Dedifferentiated amniotic fluid mesenchymal stem cell (primary cell): ENCODE measurements around the gene RWDD3.

Experiments
- DNase-seq: peaks from one replicate; pipeline ENCODE4 v3.0.0-alpha.2; 2016; ENCODE audit errors: extremely low spot score

The RWDD3 gene, protein sequence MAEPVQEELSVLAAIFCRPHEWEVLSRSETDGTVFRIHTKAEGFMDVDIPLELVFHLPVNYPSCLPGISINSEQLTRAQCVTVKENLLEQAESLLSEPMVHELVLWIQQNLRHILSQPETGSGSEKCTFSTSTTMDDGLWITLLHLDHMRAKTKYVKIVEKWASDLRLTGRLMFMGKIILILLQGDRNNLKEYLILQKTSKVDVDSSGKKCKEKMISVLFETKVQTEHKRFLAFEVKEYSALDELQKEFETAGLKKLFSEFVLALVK

DNA sequence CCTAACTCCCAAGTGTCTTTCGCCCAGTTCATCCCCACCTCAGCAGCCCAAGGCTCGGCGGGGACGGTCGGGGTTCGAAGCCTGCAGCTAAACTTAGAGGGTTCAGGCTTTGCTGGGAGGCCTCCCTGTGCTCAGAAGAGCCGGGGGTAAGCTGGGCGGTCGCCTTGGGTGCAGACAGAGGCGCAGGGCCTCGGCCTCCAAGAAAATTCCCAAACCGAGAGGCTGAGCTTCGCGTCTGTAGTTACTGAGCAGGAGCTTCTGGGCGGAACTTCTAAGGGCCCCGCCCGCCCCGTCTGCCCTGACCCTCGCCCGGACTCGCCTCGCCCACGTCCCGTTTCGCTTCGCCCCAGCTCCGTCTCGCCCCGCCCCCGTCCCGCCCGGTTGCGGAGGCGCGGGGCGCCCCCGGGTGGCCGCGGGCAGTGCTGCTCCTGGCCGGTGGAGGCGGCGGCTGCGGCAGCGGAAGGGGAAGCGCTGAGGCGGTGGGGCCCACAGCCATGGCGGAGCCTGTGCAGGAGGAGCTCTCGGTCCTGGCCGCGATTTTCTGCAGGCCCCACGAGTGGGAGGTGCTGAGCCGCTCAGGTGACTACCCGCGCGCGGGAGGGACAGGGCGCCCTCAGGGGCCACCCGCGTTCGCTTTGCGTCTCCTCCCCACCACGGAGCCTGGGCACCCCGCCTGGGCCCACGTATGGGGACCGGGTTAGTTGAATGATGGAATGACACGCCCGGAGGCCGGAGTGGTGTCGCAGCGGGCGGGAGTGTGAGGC lies at the start of gene RWDD3:
RWDD3 (plus strand) TSS at position 474 of the 764 bp plus-strand sequence; CDS start at position 495, 21 bp downstream.
- peak; percentile 91 for DNase-seq

DNA sequence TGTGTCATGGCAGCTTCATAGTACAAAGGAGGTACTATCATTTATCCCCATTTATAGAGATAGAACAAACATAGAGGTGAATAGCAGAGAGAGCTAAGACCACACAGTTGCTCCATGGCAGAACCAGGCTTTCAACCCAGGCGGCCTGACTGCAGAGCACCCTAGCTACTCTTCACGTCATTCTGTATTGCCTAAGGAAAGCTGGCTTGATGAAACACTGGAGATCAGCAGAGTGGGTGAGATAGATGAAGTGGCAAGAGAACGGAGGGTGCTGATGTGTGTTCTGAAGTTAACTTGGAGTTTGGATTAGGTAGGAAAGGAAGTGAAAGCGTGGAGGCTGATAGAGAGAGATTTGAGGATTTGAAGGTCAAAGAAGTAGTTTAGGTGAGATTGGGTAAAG lies 47.9 kb upstream of the RWDD3 start:
- DNase-seq = no peak

DNA sequence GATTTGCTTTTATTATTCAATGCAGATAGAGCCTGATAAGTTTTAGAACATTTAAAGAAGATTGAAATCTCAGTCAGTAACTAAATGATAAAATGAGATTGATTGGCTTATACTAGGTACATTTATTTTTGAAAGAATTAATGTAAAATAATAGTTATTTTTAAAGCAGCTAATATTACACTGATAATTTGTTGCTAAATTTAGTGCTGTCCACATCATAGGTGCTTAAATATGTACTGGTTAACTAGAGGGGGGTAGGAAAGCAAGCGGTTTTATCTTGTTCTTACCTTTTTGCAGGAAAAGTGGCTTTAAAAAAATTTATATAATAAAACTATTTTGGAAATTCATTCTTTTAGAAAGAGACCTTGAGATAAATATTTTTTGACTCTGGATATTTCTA lies 40.4 kb upstream of the RWDD3 start:
- DNase-seq = no peak

DNA sequence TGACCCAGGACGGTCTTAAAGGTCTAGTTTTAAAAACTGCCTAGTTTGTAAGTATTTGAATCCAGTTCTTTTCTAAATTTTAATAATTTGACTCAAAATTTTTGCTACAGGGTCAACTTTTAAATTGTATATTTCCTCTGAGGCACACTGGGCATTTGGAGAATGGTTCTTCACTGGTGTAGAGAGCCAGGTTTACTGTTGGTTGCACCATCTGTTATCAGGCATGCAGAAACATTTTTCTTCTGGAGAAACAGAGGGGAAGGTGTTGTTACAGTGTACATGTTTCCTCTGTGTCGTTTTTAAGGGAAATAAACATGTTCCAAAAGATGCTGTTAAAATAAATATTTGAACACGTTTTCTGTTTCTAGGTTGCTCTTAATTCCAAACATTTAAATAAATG lies 39.0 kb upstream of the RWDD3 start:
- no peak for DNase-seq

DNA sequence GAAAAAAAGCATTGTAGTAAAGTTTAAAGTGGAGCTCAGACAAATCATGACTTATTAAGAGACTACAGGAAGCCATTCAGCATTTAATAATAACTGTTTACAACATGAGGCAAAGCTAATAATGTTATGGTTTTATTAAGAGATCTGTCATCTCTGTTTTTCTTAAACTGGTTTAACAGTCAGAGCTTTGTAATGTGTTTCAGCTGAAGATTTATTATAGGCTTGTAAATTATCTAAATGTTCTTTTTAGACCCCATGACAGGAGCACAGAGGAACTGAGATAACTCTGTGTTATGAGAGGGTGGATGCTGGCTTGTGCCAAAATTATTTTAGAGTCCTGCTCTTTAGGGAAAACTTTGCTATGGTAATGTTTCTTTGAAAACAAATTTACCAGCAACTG lies 38.0 kb upstream of the RWDD3 start:
- DNase-seq = no peak

DNA sequence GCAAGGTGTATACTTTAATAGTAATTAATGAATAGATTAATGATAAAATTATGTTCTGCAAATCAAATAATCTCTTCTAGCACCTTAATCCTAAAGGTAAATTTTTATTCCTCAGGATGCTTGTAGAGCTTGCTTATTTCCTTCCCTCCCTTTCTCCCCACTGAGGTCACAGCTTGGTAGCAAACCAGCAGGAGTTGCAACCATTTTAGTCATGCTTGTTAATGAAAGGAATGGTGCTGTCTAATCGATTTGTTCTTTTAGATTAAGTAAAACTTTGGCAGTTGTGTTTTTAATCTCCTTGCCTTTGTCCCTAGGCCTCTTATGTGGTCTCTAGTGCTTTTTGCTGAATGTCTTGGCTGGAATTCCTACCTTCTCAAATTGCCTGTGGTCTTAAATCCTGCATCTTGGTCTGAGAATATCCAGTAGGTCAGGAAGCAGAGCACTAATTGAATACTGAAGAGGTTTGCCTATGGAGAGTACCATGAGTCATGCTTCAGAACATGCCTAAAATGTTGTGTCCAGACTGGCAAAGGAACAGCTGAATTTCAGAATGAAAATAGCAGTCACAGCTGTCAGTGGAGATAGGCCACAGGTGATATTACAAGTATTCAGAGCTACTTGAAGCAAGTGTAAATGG lies 36.3 kb upstream of the RWDD3 start:
- no peak for DNase-seq

DNA sequence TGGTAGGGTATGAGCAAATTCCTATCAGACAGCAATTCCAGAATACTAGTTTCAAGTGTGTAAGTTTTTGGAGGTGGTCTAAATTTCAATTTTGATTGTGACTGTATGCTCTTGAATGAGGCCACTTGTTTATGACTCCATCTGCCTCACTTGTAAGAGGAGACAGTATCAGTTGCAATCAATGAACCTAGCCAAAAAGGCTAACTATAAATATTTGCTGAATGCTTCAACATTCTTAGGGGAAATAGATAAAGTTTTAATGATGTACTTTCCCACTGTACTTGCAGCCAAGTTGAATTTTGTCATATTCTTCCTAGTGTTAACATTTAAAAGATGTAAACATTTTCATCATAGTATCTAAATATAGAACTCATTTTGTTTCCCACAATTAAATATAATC lies 32.1 kb upstream of the RWDD3 start:
- DNase-seq = no peak

DNA sequence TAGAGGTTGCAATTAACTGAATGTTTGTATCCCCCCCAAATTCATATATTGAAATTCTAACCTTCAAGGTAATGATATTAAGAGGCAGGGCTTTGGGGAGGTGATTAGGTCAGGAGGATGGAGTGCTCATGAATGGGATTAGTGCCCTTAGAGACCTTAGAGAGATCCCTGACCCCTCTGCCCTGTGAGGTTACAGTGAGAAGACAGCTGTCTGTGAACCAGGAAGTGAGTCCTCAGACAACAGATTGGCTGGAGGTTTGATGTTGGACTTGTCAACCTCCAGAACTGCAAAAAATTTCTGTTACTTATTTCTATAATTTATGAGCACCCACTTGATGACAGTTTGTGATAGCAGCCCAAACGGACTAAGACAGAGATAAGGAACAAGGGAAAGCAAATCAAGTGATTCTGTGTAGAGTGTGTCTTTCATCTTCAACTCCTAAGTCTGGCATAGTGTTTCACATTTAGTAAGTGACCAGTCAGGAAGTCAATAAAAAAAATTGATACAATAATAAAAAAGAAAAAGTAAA lies 30.0 kb upstream of the RWDD3 start:
- no peak for DNase-seq

DNA sequence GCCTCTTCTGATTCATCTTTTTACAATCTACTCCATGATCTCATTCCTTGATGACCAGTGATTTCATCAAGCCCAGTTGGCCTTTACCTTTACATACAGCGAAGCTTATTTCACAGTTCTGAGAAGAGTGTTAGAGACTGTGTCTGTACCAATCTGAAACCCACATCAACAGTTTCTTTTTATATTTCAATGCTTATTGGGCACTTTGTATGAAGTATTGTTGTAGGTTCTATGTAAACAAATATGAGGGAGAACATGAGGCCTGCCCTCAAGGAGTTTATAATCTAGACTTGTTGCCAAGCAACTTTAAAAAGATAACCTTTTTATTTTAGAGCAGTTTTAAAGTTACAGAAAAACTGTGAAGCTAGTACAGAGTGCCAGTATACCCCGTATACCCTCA lies 27.5 kb upstream of the RWDD3 start:
- no peak for DNase-seq

DNA sequence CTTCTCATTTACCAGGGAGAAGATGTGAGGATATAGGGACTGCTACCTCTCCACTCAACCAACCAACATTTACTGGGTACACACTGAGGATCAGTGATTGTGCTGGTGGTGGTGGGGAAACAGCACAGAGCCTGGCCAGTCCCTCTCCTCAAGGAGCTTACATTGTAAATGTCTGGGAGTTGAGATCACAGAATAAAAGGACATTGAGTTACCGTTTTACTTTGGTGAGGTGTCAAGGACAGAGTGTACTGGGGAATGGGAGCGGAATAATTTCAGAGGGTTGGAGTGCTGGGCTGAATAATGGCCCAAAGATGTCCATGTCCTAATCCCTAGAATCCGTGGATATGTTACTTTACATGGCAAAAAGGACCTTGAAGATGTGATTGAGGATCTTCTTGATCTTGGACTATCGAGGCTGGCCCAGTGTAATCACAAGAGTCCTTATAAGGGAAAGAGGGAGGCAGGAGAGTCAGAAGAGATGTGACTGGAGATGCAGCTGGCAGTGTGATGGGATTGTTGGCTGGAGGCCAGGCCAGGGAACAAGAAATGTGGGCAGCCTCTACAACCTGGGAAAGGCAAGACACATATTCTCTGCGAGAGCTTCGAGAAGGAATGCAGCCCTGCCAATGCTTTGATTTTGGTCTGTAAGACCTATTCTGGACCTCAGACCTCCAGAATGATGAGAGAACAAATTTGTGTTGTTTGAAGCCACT lies 26.6 kb upstream of the RWDD3 start:
- no peak for DNase-seq

DNA sequence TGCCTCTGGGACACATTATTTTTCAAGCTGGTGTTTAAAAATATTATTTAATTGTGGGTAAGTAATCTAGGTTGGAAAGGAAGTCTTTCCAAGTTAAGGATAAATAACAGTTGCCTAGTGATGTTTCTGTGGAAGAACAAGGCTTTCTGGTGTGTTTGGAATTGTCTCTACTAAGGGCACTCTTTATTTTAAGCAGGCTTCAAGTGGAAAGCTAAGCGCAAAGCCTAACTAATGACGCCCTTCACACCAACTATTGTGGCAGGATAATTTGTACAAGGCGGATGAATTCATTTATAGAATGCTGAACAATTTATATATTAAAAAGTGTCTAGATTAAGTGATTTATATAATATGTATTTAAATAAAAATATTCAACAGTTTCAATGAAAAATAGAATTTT lies 25.1 kb upstream of the RWDD3 start:
- no peak for DNase-seq

DNA sequence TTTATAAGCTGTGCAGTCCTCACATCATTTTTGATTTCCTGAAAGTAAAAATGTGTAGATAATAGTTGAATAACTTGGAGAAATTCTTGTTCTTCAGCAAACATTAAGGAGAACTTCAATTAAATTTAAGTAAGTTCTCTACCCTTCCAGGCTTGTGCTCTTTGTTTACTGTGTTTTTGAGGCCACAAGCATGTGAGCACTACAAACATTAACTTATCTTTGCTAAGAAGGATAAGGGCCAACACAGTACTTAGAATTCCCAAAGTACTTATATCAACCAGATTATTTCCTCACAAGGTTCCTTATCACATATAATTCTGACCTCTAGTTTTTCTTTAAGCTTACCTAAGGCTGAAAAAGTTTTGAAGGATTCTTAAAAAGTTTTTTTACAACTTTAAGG lies 24.7 kb upstream of the RWDD3 start:
- no peak for DNase-seq

DNA sequence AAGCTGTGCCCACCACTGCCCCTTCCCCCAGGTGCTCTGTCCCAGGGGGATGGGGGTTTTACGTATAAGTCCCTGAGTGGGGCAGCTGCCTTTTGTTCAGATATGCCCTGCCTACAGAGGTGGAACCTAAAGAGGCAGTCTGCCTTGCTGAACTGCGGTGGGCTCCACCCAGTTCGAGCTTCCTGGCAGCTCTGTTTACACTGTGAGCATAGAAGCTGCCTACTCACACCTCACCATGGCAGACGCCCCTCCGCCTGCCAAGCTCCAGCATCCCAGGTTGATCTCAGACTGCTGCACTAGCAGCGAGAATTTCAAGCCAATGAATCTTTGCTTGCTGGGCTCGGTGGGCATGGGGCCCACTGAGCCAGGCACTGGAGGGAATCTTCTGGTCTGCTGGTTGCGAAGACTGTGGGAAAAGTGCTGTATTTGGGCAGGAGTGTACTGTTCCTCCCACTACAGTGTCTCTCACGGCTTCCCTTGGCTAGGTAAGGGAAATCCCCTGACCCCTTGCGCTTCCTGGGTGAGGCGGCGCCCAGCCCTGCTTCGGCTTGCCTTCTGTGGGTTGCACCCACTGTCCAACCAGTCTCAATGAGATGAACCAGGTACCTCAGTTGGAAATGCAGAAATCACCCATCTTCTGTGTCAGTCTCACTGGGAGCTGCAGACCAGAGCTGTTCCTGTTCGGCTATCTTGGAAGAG lies 17.6 kb upstream of the RWDD3 start:
- DNase-seq = no peak

DNA sequence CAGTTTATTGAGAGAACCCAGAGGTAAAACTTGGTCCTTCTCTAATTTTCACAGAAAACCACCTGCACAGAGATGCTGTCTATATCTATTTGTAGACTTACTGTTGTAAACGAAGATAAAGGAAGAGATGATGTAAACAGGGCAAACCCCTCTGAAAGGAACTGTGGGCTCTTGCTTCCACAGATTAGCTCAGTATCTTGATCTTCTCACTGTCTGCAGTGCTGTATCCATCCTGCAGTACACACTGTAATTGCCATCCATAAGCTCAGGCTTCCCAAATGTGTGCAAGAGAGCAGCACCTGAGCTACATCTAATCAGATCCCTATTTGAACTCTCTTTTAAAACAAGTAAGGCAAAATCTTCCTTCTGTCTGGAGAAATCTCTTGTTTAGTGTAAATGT lies 16.6 kb upstream of the RWDD3 start:
- DNase-seq = no peak

DNA sequence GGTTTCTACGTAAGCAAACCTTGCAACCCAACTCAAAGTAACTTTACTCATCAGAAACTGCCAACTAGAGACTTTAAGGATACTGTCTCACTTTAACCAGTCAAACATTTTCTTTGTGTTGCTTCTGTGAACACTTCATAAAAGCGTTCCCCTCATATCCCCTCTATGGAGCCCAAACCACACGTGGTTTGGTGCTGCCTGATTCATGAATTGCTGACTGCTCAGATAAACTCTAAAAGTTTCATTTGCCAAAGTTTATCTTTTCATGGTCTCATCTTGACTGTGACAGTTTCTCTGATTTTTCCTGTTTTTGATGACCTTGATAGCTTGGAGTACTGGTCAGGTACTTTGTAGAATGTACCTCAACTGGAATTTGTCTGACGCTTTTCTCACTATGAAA lies 14.6 kb upstream of the RWDD3 start:
- DNase-seq = no peak

DNA sequence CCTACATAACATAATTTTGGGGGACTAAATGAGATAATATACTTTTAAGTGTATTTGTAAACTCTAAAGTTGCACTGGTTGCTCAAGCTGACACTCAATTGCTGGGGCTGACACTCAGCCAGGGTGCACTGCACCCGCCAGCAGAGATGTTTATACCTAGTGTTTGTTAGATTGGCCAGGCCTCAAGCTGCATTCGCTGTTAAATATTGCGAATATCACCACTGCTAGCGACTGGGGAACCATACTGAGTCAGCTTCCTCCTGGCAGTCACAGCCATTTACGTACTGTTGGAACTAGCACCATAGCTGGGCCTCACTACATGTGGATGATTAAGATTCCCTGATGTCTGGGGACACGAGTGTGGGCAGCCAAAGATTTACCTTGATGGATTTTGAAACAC lies 12.7 kb upstream of the RWDD3 start:
- DNase-seq = no peak

DNA sequence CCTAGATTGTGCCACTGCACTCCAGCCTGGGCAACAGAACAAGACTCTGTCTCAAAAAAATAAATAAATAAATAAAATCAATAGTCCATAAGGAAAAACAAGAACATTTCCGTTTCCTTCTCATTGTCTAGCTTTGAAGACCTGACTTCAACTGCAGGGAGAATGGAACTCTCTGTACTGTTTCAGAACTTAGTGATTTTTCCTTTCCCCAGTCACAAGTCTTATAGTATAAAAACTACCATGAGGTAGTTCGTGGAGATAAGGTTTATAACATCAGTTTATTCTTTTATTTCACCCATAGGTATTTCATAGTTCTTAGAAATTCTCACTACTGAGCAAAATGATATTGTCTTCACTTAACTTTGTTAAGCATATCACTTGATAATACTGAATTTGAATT lies 11.4 kb upstream of the RWDD3 start:
- DNase-seq = no peak

DNA sequence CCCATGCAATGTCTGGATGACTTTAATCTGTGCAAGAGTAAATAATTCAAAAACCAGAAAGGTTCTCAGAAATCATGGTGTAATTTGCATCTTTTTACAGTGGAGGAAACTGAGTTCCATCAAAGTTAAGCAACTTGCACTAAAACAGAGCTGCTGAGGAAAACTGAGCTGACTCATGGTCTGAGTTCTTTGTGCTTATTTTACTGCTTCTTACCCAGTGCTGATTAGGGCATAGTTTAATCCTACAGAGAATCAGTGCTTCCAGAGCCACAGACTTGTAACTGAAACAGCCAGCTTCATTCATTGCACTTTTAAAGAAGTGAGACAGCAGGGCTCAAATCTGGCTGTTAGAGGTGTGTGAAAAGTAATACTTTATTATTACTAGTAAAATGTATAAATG lies 10.9 kb upstream of the RWDD3 start:
- peak; percentile 29 for DNase-seq

DNA sequence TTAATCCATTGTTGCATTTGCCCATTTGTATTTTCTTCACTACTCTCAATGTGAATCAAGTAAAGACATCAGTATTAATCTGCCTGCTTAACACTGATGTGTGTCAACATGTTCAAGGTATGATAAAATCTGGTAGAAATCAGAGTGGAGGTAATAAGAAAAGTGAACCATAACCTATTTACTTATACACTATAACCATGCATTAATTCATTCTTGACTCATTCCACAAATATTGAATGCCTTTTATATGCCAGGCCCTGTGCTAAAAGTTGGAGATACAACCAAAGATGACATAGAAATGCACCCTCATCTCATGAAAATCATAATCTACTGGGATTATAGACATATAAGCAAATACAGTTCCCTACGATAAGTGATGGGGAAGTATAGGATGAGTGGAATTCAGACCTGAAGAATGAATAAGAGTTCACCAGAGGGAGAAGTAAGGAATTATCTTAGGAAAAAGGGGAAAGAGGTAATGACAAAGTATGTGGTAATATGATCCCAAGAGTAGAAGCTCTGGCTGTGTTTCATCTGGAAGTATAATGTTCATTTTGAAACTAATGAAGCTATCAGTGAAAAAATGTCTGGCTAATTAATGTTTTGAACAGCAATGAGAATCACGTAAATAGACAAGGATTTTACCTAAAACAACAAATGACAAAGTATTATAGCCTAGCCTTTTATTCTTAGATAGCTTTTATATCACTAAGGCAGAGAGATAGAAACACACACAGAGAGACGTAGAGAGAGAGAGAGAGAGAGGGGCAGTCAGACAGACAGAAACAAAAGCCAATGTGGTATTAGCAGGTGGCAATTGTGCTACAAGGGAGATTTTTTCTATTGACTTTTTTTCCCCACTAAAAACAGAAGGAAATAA lies 7.0 kb upstream of the RWDD3 start:
- DNase-seq = no peak

DNA sequence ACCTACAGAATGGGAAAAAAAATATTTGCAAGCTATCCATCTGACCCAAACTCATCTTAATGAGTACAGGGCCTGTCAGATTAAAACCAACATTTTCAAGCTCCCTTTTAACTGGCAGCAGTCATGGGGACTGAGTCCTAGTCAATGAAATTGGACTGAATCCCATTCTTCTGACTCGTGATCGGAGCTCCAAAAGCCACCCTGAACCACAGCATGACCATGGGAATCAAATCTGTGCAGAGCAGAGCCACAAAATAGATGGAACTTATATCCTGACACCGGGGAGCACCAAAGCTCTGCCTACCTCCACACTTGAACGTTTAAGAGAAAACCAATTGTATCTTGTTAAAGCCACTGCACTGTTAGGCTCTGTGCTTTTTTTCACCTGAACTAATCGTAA lies 5.0 kb upstream of the RWDD3 start:
- DNase-seq = no peak

DNA sequence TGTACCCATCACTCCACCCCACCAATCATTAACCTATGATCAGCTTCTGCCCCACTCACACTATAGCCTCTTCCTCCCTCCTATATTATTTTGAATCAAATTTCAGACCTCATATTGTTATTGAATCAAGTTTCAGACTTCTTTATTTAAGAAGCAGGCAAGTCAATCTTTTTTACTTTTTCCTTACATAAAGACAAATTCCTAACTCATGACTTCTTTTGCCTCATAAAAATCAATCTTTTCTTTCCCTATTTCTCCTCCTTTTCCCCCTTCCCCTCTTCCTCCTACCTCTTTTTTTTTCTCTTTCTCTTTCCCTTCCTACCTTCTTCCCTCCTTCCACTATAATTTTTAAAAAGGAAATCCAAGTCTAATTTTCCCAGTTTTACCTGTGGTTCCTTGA lies 4.3 kb upstream of the RWDD3 start:
- no peak for DNase-seq
